Measurements from ENCODE around the gene GLS.
A peak's percentile ranks its signal among the peaks of the same experiment; 100 is the strongest.
"Not testable (repeated sequence)": the region's sequence is repeated elsewhere in the genome, so short reads cannot be mapped to it uniquely, and the experiment has no call there.

GLS gene

DNA sequence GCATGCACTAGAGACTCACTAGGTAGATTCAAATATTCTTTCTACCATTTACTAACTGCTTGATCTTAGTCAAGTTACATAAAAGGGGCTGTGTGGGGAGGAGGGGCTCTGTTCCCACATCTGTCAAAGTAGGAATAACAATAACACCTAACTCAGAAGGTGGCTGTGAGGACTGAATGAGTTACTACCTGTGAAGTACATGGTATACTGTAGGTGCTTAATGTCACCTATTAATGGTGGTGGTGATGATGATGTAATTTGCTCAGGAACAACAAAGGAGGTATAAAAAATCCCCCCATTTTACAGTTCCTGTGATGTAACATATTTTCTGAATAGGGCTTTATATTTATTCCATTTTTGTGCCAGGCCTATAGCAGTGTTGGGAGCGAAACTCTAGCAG is 92.6 kb downstream of the GLS start:
- DNase-seq: no peak

DNA sequence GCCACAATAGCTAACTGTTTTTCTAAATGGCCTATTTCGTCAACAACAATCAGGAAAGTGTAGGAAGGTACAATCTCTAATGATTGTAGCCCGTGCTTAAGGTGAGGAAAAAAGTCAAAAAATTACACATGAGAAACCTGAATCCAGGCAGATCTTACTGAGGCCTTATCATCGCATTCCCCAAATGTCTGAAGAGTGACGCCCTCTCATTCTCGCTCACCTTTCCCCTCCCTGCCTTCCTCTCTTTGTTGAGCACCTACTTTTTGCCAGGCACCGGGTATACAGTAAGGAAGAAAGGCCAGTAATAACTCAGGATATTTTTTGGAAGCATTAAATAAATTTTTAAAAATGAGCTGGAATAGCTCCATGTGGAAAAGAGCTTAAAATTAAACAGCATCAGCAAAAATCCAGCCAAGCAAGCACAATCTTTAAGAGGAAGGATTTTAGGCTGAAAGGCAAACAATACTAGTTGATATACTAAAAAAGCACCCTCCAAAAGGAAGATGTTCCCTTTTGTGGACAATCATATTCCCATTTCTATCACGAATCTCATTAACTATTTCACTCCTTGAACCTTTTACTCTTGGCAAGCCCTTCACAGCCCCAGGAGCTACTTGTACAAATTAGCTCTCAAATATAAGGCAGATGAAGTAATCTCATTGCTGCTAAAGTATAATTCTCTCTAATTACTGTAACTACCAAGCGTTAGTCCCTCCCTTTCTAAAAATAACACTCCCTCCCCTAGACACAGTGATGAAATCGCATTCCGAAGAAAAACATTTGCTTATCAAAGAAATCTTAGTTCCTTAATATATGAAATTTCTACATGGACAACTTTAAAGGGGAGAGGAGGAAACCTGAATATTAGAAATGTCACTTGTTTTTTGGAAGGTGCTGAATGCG is 93.4 kb downstream of the GLS start:
- no peak for DNase-seq

DNA sequence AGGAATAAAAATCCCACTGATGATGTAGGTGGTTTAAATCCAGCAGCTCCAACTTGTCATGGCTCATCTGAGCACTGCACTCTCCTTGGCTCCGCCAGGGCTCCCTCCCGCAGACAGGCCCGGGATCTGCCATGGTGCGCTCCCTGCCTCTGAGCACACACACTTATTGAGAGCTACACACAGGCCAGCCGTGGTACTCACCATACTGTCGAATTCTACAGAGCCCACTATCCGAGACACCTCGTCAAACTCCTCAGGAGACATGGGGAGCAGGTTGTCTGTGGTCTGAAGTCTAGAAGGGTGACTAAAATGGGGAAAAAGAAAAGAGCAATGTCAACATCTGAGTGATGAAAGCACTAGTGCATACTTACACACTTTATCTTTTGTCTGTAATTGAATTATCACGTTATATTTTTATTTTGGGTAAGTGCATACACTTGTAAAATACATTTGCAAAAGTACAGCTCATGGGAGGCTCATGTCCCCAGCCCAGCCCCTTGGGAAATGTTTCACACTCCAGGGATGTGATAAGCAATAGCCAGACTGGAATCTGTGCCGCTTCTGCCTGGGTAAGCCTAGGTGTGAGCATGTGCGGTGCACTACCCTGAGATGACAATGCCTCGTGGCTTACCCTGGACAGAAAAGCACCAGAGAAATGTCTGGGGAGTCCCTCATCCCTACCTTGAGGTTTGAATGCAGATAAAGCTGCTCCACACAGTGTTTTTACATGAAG is 94.2 kb downstream of the GLS start:
- DNase-seq: no peak

DNA sequence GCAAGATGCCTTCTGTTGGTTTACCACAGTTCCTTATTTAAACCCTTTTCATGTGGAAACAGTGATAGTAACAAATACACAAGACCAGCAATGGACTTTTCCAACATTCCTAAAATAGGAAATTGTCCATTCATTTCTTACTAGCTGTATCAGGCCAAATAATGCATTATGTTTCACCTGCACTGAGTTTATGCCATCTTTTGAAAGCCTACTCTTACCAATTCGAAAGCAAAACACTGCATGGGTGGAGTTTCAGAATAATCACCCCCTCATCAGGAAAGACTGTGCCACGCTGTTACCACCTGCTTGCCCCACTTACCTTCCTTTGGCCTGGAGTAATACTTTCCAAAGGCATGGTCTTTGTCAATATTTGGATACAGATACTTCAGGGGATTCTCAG is 95.9 kb downstream of the GLS start:
- no peak for DNase-seq

DNA sequence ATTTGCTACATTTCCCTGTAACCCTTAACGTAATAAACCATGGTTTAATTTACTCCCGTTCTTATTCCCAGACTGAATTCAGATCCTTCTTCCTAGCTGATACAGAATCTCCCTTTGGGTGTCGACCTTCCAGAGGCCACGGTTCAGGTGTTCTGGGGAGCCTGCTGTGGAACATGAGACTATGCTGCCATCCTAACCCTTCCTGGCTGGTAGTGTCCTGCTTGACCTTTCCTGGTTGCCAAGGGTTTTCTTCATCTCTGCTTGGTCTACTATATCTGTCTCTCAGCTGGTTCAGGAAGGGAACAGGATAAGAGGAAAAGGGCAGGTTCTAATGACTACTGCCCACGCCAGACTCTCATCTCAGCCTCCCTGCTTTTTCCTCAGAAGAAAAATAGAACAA is 96.9 kb downstream of the GLS start:
- DNase-seq: no peak

DNA sequence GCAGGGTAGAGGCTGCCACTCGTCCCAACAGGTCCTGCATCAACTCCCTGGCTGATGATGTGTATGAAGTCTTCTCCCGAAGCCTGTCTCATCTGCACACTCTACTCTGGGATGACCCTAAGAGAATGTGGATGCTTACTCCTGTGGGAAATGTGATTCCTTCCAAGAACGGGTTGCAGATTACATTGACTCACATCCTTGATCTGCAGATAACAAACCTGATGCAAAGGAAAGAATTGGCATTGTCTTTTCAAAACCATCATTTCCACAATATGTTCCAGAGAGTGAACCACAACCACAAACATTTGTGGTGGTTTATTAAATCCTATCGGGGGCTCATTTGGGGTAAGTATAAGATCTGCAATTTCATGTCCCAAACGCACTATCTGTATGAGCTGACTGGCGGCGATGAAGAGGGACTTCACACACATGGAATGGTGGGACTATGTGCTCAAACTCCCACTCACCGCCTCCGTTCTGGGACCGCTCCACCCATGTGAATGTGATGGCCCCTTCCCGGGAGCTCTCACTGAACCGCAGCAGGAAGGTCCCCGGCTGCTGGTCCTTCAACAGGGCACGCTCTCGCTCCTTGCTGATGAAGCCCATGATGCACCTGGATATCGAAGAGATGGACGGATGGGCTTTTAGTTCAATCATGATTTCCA is 97.9 kb downstream of the GLS start:
- peak; percentile 20 for DNase-seq

DNA sequence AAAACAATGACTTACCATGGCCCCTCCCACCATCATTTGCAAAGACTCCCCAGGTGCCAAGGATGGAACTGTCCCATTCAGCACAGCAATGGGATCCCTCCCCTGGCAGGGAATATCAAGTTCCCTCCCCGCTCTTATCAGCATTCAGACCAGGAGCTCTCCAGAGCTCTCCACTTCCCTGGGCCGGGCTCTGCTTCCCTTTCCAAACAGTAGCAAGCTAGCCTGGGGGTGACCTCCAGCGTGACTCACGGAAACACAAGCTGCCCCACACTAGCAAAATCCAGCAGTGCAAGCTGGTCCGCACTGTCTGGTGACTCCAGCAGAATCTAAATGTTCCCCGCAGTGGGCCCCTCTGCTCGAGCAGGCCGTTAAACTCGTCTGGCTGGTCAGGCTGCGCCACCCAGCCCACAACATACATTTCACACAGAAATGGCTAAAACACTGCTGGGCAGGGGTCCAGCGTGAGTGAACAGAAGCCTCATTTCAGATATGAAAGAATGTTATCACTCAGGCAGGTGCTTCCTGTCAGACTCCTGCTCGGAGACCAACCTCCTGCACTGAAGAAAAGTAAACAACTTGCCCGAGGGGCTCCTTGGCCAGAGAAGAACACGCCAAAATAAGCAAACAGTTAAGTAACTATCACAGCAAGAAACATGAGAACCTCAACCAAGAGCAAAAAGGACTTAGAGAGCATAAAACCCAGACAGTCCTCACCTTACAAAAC is 99.4 kb downstream of the GLS start:
- DNase-seq: peak; percentile 20

DNA sequence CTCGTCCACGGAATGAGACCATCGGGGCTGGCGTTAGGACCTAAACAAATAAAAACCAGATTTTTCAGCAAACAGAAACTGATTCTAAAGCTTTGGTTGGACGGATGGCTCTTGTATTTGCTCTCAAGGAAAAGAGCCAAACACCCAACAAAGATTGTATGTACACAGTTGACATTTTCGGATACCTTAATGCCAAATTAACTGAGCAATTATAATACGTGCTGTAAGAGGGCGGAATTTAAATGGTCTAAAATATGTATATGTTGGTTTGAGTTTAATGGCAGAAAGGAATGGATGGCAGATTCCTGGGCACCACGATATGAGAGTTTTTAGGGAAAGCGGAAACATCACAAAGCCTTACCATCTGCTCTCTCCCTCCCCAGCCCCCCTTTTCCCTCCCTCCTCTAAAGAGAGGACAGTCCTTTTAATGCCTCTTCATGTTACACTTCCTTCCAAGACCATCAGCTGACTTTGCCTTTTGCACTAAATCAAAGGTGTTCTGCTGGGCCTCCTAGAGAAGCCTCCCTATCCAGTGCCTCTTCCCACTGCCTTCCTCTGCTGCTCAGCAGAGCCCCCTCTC is 100.1 kb downstream of the GLS start:
- DNase-seq: no peak

DNA sequence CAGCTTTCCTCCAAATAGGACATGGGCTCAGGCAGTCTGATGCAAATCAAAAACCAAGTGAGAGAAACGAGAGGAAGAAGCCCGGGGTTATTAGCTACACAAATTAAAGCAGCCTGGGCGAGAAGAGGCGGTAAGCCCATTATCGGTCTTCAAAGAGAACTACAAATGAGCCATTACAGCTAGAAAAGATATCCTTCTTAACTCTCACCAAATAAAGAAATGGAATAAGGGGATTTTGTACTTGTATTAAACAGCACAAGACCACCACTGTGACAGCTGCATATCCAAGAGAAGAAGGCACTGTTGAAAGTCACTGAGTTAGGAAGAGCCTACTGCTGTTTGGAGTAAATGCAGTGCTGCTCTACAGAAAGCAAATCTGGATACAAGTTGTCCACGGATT is 100.7 kb downstream of the GLS start:
- DNase-seq: no peak

DNA sequence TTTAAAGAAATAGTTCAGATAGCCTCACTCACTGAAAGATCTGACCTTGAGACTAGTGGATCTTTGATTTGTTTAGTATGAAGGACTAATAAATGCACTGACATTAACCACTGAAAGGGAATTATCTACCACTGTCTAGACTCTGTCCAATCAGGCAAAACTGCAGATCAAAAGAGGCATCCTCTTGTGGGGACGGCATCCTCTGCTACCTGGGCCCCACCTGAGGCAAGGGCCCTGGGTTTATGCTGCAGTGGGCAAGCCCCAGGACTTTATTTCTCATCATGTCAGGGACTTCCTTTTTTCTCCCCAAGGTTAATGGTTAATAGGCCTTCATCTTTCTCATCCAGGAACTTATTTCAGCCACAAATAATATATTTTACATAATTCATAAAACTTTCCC is 101.1 kb downstream of the GLS start:
- no peak for DNase-seq

DNA sequence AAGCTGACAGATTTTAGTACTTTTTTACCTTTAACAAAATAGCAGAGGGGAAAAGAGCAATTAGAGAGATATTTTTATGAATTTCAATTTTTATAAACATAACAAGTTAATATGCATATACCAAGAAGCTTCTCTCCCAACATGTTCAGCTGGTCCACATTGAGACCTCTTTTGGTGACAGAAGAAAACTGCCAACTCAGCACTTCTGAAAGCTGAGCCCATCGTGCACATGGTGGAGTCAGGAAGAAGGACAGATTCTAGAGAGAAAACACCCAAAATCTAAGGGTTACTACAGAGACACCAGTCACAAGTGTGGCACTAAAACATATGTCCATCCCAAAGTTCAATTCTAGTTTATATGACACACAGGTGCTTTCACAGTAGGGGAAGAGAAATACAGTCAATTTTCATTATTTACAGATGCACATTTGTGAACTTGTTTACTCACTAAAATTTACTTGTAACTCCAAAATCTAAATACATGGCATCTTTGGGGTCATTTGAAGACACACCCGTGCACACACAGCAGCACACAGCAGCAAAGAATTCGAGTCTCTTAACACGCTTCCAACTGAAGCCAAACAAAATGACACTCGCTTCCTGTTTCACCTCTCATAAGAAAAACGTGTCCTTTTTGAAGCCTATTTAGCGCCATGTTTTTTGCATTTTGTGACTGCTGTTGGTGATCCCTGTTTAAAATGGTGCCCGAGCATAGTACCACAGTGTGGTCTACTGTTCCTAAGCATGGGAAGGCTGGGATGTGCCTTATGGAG is 101.8 kb downstream of the GLS start:
- DNase-seq: no peak

DNA sequence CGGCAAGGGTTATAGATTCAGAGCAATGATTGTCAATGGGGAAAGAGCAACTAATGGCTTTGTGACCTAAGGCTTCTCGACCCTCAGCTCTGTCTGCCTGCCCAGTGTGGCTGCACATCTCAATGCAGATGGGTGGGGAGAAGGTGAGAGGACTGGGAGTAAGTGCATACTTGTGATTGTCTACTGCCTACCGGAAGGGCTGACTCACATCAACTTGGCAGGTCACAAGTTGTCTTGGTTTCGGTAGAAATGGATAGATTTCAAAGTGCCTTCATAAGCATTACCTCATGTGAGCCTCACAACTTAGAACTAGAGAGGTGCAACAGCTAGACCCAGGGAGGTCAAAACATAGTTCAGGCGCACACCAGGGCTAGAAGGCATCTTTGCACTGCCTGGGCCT is 104.0 kb downstream of the GLS start:
- peak; percentile 30 for DNase-seq

DNA sequence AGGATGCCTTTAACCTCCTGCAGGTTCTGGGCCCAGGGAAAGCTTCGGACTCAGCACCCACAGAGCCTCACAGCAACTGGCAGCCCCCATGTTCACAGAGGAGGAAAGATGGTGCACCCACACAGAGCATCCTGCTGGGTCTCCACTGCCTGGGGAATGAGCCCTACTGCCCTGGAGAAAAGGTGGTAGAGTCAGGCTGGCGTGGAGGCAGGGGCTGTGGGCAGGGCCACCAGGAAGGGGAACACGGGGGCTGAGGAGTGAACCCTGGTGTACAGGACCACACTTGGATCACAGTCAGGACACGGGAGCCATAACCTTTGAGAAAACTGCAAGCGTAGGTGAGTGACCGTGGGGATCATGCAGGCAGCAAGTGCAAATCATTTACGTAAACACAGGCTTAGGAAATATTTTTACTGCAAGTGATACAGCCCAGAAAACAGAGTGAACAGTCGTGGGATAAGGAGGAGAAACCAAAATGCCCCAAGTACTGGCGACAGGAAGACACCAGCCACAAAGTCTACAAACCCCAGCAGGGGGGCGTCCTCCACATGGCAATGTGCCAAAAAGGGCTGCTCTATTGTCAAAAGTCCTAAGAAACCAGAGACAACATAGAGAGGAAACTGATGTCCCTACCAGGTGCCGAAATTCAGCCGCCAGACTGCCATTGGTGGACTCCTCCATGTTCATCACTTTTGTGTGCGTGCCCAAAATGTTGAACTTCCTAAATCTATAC is 105.8 kb downstream of the GLS start:
- peak; percentile 33 for DNase-seq

DNA sequence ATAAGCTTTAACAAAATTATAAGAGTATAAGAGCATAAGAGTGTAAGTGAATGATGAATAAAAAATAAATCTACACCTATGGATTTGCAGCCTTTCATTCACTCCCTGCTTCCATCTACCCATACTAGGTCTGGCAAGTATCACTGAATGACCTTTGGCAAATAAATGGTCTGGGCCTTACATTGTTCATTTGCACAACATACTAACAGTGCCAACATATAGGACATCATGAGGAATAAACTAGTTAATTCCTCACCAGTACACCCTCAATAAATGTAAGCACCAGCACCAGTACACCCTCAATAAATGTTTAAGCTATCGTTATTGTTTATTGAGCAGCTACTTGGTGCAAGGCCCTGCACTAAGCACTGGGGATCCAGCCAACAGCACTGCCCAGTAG is 106.5 kb downstream of the GLS start:
- DNase-seq: no peak

DNA sequence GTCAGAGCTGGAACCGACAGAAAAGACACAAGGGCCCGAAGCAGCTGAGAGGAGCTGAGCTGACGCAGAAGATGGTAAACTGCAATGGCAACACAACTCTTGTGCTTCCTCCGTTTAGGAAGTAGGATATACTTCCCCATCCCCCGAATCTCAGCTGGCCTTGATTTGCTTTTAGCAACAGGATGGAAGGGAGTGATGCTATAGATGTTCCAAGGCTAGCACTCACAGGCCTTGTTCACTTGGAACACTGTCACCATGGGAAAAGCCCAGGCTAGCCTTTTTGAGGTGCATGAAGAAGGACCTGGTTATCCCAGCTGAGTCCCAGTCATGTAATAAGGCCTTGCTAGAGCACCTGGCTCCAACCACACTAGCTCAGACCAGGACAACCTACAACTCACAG is 107.3 kb downstream of the GLS start:
- no peak for DNase-seq

DNA sequence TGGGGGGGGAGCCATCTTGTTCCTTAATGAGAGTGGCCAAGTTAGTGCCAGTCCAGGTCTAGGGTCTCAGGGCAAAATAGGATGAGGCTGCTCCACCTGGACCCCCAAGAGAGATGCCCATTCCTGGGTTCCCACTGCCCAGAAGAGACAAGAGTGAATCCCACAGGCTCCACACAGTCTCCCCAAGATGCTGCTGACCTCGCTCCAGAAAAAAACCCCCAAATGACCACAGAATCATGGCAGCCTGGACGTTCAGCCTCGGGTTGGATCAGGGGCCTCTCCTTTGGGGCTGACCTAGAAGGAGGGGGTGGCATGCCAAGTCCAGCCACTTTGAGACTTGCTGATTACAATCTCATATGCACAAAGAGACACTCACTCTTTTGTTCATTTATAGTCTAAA is 108.3 kb downstream of the GLS start:
- no peak for DNase-seq

DNA sequence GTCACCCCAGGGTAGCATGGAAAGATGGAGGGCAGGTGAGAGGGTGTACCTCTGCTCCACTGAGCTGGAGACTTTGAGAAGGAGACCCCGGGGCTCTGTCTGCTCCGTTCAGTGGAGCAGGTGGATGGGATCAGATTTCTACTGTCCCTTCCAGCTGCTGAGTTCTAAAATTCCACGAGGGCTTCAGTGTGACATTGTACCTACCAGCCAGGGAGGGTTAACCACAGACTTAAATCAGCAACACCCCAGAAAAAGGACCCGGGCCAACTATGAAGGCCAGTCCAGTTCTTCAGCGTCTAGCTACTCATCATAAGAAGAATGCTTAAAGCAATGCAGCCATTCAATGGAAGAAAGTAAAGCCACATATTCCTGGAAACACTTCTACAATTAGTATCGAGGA is 109.5 kb downstream of the GLS start:
- no peak for DNase-seq

DNA sequence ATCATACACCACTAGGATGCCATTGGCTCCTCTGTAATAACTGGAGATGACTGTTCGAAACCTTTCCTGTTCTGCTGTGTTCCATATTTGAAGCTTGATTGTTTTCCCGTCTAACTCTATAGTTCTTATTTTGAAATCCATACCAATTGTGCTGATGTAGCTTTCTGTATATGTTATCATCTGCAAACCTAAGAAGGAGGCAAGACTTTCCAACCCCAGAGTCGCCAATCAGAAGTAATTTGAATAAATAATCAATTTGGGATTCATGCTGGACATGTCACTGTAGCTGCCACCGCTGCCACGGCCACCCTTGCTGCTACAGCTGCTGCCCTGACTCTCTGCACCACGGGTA is 112.6 kb downstream of the GLS start:
- DNase-seq: no peak

DNA sequence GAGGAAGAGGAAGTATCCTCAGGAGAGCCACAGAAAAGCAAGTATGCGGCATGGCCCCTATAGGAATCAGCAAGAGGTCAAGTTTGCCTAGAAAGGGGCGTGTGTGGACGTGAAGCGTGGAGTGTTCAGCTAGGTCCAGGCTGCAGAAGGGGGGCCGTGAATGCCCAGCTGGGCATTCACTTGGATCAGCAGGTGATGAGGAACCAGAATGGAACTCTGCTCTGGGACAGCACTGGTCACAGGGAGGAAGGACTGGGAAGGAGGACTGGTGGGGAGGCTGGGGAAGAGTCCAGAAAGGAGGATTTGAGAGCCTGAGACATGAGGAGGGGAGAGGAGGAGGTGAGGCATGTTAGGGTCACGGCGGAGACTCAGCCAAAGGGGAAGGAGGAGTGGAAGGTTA is 113.5 kb downstream of the GLS start:
- DNase-seq: no peak

DNA sequence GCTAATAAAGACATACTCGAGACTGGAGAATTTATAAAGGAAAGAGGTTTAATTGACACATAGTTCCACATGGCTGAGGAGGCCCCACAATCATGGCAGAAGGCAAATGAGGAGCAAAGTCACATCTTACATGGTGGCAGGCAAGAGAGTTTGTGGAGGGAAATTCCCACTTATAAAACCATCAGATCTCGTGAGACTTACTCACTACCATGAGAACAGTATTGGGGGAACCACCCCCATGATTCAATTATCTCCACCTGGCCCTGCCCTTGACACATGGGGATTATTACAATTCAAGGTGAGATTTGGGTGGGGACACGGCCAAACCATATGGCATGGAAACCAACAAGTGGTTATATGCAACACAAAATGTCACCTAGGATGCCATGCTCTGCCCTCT is 114.7 kb downstream of the GLS start:
- not testable (repeated sequence) for DNase-seq

DNA sequence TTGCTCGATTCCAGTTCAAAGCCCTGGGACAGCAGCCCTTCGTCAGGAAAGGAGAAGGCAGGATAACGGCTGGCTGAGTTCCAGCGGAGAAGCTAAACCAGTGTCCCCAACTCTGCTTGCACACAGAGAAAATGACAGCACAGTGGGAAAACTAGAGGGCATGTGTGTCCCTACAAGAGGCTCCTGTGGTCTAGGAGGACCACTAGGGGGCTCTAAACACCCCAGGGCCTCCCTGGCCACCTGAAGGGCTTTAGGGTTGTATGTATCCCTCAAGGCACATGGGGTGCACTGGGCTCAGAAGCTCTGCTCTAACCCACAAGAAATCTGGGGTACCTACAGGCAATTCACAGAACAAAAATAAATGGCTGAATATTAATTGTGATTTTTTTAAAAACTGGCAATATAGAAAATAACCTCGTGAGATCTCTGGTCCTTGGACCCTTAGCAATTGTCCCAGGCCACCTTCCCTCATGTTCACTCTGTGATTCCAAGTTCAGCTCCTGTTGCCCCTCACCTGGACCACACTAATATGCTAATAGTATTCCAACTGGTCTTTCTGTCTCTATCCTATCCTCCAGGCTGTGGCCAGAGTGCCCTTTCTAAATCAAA is 115.8 kb downstream of the GLS start:
- DNase-seq: peak; percentile 52
